HUDEP-2 (cell line): Measurements from ENCODE around the gene HOXB5.

Experiments
- DNase-seq, 76 experiments: peaks; one replicate each; lab custom pipeline; 2025; ENCODE audit not compliant: unreplicated experiment in 76 of 76; lab: John Stamatoyannopoulos, UW

The HOXB5 gene

GRCh38 chr17:48630009-48630924, 36.7 kb upstream of the HOXB5 start:
- DNase-seq: no peak

DNA sequence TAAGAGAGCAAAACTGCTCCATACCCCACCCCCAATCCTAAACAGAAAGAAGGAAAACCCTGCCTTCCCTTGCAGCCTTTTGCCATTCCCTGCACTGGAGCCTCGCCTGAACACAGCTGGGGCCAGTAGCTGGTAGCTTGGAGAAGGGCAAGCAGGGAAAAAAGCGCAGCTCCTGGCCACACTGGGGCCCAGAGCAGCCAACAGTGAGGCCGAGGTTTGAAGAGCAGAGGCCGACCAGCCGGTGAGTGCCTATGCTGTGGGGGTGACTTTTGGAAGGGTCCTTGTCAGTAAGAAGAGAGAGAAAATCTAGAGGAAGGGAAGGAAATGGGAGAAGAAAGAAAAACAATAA, 35.8 kb upstream of the HOXB5 start:
- DNase-seq: no peak

DNA sequence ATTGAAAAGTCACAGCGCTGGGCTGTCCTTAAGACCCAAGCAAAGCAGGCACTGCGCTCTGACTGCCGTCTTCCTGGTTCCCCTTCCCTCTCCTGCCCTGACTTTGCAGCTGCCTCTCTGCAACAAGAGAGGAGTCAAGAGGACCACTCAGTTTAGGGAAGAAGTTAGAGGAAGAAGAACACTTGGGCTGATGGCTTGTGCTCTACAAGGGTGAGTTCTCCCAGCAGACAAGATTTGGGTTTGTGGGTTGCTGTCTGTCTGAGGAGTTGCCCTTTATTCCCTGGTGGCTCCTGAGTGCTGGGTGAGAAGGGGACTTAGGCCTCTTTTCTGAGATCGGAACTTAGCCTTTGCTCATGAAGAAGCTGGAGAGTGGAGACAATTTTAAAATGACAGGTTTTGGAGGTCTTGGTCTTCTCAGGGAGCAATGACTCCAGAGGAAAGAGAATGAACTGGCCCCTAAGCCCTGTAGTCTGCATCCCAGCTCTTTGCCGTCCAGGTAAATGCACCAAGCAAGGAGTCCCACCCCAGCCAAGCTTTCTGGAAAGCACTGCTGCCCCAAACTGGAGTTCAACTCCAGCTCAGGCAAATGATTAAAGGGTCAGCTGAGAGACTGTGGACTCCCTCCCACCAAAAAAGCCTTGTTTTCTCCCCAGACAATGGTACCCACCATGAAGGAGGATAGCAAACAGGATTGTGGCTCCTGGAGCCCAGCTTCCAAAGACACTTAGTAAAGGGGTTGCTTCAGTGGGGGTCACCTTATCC, 35.3 kb upstream of the HOXB5 start:
- no peak for DNase-seq

DNA sequence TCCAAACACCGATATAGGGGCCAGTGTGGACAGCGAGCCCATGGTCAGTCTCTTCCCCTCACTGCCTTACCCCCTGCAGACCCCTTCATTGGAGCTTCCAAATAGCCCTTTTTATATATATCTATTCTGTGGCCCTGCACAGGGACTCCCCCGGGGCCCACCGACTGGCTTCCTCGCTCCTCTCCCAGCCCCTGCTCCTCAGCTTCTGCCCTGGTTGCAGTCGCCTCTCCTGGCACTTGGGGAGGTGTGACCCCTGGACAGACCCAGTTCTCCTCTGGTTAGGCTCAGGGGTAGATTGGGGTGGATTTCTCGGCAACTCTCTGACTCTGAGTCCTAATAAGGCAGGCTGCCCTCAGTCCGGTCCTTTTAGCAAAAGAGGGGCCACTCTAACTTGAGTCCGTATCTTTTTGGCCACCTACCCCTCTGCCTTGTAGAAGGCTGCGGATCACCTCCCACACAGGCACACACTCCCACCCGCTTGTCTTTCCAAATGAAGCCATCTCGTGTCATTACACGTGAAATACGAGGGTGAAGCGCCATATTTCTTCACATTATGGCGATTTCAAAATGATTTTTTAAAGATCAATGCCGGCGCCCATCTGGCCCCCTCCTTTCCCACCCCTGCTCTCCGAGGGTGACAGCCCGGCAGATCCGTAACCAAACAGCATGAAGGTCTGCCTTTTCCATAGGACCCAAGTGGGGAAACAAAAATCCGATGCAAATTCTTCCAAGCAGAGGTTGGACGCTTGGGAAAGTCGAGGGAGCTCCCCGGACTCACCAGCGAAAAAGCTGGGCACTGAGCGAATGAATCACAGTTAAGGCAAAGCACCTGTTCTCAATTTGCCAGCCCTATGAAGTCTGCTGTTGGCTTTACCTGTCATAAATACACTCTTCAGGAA, 34.3 kb upstream of the HOXB5 start:
- no peak for DNase-seq

DNA sequence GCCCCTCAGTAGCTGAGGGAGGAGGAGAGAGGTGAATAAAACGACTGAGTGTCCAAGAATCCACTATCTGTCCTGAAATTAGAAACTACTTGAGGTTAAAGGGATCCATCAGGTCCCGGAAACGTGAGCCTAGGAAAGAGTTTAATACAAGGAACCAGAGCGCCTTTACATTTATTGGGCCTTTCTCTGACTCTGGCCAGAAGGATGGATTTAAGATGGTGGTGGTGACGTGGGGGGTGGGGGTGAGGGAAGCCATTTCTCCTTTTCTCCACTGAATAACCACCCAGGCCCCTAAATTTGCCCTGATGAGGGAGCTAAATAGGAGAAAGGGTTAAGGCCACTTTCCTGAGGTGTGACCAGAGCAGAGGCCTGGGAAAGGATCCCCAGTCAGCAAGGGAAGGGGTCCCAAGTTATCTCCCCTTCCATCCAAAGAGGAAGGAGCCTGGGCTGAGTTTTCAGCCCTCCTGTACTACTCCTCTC, 33.6 kb upstream of the HOXB5 start:
- no peak for DNase-seq

DNA sequence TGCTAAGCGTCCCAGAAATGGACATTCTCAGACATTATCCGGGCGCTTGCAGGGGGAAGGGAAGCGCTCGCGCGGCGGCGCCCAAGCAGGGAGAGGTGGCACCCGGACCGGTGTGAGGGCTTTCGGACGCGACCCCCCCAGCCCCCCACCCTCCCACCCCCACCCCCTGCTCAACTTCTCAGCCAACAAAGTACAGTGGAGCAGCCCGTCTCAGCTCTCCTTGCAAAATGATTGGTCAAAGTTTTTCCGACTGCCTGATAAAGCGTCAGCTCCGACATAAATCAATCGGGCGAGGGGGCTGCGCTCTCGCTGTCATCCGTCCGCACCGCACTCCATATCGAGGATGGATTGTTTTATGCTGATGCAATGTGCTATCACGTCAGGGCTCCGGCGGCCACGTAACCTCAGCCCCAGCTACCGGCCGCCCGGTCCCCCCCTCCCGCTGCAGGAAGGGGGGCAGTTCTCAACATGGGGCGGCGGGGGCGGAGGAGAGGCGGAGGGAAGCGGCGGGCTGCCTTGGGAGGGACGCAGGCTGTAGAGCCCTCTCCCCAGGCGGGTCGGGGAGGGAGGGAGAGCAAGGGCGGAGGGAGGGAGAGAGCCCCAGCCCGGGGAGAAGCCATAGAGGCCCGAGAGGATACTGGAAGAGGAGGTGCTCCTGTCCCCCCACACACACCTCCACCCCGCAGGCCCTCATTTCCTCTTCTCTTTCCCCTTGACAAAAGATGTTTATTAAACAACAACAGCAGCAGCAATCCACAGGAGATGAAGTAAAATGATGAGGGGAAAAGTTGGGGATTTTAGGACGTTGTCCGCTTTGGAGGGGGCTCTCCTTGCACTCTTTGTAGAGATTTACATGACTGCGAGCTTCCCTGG, 32.9 kb upstream of the HOXB5 start, which contains the start of gene HOXB9:
TSS of gene HOXB9 (minus strand) at position 114 of the 873 bp plus-strand sequence. CDS start at position 25, 89 bp downstream.
- DNase-seq: peak in 1 of 76 experiments; percentile 34

DNA sequence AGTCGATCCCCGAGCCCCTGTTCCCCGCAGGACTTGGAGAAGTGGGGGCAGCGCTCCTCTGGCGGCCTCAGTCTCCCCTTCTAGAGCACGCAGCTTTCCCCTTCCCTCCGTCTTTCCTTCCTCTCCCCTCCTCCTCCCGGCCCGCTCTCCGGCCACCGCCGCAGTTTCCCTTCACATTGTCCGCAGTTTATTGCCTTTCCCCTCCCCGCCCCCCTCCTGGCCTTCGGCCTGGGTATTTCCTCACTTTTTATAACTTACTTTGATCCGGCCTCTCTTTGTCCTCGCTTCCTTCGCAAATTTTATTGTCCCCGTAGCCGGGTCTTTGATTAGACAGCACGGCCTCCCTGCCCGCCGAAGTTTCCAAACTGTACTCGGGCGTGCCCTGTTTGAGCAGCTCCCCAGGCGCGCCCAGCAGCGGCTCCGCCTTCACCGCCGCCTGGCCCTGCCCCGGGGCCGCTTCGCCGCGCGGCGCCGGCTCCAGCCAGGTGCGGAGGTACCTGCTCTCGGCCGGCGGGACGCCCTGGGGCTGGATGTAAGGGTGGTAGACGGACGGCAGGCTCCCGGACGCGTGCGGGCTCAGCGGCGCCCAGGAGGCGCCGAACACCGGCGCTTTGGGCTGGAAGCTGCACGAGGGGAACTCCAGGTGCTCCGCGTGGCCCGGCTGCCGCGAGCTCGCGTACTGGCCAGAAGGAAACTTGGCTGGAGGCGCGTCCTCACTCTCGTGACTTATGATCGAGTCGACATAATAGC, 32.1 kb upstream of the HOXB5 start:
- DNase-seq: peak in 35 of 76 experiments; percentile 3 to 48 (median 23)

GRCh38 chr17:48624544-48625494, 31.2 kb upstream of the HOXB5 start:
- no peak for DNase-seq

GRCh38 chr17:48624118-48624517, 30.5 kb upstream of the HOXB5 start:
- no peak for DNase-seq

- no peak for DNase-seq
These were observed 30.0 kb upstream of the HOXB5 start for GRCh38 chr17:48623583-48623982.

- DNase-seq: no peak
These were observed 29.3 kb upstream of the HOXB5 start for GRCh38 chr17:48622857-48623256.

DNA sequence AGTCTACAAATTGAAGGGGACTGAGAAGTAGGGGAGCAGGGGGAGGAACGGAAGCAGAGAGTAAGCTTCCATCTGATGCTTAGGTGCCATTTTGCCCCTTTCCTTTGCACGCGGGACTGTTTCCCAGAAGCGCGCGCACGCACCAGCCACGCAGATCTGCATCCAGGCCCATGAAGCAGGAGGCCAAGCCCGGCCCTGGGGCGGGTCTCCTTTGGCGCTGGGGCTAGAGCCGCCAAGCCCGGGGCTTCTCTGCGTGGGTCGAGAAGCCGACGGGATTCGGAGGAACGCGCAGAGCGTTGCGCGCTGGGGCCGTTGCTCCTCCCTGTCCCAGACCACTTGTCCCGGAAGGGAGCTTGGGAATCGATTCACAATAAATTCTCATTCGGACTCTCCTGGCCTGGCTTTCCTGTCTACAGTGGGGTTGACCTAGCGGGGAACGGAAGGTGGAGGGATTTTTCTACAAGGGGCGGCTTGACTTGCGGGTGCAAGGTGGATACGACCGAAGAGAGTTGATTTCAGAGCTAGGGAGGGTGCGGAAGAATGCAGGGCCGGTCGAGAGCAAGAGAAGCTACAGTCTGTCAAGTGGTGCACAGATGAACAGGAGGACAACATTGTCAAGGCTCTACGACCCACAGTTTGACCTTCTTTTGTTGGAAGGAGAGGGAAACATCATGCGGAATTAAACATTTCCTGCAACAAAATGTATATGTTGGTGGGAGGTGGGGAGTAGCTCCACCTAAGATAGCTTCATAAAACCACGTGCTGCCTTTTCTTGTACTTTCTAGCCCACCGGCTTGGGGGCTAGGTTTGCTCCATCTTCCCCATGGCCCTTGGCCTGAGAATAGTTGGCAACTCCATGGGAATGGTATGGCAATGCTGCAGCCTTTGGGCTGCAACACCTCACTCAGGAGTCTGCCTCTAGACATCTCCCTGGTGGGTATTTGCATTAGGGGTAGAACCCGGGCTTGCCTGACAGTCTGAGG, 28.1 kb upstream of the HOXB5 start:
- no peak for DNase-seq

GRCh38 chr17:48620461-48621139, 27.0 kb upstream of the HOXB5 start:
- DNase-seq: no peak

DNA sequence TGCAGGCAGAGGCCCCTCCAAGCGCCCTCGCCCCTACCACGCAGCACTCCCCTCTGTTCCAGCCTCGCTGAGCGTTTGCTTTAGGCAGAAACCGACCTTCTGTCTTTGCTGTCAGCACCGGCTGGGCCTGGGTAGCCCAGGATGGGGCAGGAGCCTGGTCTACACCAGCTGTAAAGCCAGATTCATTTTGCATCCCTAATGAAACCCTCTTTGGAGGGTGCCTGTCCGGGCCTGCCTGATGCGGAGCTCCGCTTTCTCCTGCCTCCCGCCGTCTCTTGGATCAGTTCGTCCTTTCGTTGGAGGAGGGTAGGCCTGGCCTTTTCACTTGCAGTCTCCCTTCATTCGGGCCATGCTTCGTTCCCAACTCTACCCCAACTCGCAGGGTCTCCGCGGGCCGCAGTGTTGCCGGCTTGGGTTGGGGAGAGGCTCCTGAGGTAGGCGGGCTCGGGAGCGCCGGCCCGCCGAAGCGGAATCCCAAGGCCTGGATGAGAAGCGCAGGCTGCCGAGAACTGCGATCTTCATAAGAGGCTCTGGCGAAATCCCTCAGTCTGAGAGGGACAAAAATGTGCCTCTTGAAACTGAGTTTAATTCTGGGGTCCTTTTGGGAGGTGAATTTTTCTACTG, 26.4 kb upstream of the HOXB5 start:
- DNase-seq: no peak

DNA sequence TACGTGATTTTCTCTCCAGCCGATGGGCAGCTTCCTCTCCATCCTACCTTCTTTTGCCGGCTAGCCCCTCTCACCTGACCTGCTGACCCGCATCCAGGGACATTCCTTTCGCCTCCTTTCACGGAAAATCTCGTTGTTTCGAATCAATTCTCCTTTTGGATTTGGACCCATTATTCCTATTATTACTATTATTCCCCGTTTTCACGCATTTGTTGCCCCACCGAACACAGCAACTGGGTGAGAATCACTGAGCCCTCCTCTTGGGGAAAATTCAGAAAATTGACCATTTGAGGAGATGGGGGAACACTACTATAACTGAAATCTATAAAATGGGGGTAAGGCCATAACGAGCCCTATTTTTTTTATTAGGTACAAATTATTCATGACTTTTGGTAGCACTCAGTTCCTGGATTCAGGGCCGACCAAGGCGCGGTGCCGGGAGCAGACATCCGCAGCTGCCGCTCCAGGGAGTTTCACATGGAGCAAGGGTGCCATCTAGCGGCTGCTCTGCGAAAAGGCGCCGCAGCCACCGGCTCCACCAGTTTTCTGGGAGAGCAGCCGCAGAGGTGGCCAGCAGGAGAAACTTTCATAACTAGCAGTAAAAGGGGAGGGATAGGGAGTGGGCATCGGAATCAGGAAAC, 24.8 kb upstream of the HOXB5 start:
- peak in 67 of 76 experiments; percentile 9 to 86 (median 67) for DNase-seq
